Omental fat pad (tissue), 4 donors: Measurements from ENCODE around the gene GNAO1. TPM values are rescaled to one million over a fixed set of nuclear protein-coding genes. Genes with fewer than 3 reads are reported as not detected.

Experiments
- ATAC-seq: fragments of 150-250 bp; one replicate; pipeline ENCODE4 v1.9.1; 2016; ENCODE audit warnings: mild to moderate bottlenecking, moderate library complexity; ENCODE audit not compliant: low FRiP score
- DNase-seq: peaks from one replicate; pipeline ENCODE4 v3.0.0-alpha.2; 2019; ENCODE audit warnings: low spot score
- CTCF ChIP-seq, 3 donors: fragments of 450-650 bp; IDR thresholded peaks; one replicate each; pipeline ENCODE4 v1.5.1; 2016 to 2017; ENCODE audit warnings: antibody characterized with exemption in 3 of 3, mild to moderate bottlenecking in 3 of 3, moderate library complexity in 2 of 3
- total RNA-seq, 4 donors: library from RNA; depleted of rRNA; stranded (reverse); fragments of >200 nt; gene quantifications; one replicate each; pipeline ENCODE4 v1.1.0, GENCODE V29; 2016

GNAO1 gene
- total RNA-seq, 4 donors from 2014 or later: 1.4 to 2.6 (median 2.3) TPM

GRCh38 chr16:56312028-56312300 lies 120.7 kb downstream of the GNAO1 start:
- DNase-seq: no peak
- no peak for TF ChIP-seq CTCF (IDR thresholded peaks at IDR 0.05)
- ATAC-seq: no peak

- no peak for DNase-seq
- no peak for TF ChIP-seq CTCF (IDR thresholded peaks at IDR 0.05)
- ATAC-seq: no peak
These were observed 121.3 kb downstream of the GNAO1 start for GRCh38 chr16:56312556-56312955.

DNA sequence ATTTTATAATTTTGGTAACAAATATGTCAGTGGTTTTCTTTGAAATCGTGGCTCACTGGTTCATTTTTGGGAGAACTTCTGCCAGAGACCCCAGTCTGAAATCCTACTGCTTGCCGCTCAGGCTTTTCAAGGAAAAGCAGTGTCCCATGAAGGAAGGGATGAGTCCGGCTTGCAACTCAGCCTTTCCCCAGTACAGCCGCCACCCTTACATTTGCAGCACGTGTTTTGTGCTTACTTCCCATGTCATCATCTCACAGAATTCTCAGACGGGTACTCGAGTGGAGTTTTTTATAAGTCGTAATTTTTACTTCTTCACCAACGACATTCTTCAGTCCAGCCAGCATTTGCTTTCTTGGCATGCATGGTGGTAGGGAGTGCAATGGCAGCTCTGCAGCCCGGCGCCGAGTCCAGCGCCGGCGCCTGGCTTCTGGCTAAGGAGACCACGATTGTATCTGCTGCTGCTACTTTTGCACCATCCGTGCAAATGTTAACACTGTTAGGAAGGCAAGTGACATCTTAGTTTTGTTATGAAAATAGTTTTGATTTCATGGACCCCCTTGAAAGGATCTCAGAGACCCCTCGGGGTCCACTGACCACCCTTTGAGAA lies 123.1 kb downstream of the GNAO1 start:
- ATAC-seq: no peak
- TF ChIP-seq CTCF (IDR thresholded peaks at IDR 0.05): no peak
- DNase-seq: no peak

DNA sequence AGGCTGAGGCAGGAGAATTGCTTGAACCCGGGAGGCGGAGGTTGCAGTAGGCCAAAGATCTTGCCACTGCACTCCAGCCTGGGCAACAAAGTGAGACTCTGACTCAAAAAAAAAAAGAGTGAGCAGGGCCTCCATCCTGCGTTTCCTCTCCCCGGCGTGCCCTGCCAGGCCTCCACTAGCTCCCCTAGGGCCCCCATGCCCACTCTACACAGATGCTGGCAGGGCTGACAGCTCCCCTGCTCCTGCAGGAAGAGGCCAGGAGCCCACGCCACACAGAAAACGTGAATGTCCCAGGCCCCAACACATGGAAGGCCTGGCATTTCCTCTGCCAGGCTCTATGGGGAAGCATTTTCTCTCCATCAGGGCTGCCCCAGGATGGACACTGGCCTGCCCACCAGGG lies 124.7 kb downstream of the GNAO1 start:
- no peak for DNase-seq
- ATAC-seq: no peak
- TF ChIP-seq CTCF (IDR thresholded peaks at IDR 0.05): no peak

DNA sequence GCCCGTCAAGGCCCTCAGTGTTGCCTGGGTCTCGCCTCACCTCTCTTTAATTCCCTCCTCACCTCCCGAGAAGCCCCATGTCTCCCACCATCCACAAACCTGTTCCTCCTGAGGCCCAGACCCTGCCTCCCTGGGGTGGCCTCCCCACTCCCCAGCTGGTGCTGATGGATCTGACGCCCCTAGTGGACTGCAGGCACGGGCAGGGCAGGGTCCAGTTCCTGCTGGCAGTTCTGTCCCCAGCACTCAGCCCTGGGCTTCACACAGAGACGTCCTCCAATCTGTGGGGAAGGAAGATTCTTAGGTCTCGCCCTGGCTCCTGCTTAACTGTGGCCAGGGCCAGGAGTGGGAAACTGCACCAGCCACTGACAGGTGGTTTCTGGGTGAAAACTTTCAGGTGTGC lies 125.3 kb downstream of the GNAO1 start:
- TF ChIP-seq CTCF (IDR thresholded peaks at IDR 0.05): no peak
- no peak for ATAC-seq
- DNase-seq: no peak

GRCh38 chr16:56317998-56318826 lies 126.9 kb downstream of the GNAO1 start:
- DNase-seq (peak; percentile 83), ATAC-seq (peak; percentile 93)
- TF ChIP-seq CTCF (IDR thresholded peaks at IDR 0.05): peak in 2 of 3 donors; percentile 66 to 80

DNA sequence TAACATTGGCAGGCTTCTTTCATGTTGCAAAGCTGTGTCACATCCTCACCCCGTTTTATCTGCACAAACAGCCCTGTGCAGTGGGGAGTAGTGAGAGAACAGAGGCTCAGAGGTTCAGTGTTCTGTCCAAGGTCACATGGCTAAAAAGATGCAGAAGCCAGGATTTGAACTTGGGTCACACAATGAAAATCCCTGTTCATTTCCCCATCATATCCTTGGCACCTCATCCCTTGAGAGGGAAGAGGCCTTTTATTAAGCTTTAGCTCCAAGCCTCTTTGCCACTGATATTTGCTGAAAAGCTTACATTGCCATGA lies 127.5 kb downstream of the GNAO1 start:
- TF ChIP-seq CTCF (IDR thresholded peaks at IDR 0.05): no peak
- no peak for ATAC-seq
- DNase-seq: no peak
